HepG2 (cell line): ENCODE results near the gene UBR4. TPM values are rescaled to one million over a fixed set of nuclear protein-coding genes. Genes with fewer than 3 reads are reported as not detected.

Experiments used
- ARID2 ChIP-seq: sonication (generic); formaldehyde crosslinking; IDR thresholded peaks from 2 replicates; pipeline ENCODE4 v1.8.1; 2022; ENCODE audit warnings: mild to moderate bottlenecking, missing genetic modification reagents, borderline replicate concordance
- ASH2L ChIP-seq: fragments of 300-600, 200-600 bp; sonication (generic); IDR thresholded peaks from 2 replicates; pipeline ENCODE4 v1.7.0; 2017; ENCODE audit warnings: low read depth, mild to moderate bottlenecking, moderate library complexity, mixed read lengths, low read length; ENCODE audit not compliant: insufficient read length
- CERS6 ChIP-seq: sonication (generic); formaldehyde crosslinking; IDR thresholded peaks from 2 replicates; pipeline ENCODE4 v1.5.0; 2020; ENCODE audit warnings: missing genetic modification reagents
- ELF1 ChIP-seq: sonication (generic); formaldehyde crosslinking; IDR thresholded peaks from 2 replicates; pipeline ENCODE4 v1.4.0; 2020; ENCODE audit warnings: missing genetic modification reagents
- MNT ChIP-seq: fragments of 450-650 bp; IDR thresholded peaks from 2 replicates; pipeline ENCODE4 v1.6.1; 2016
- POLR2G ChIP-seq: fragments of 200-400 bp; formaldehyde crosslinking; IDR thresholded peaks from 2 replicates; pipeline ENCODE4 v1.6.1; 2018; ENCODE audit warnings: mild to moderate bottlenecking, low read depth, low read length, moderate library complexity
- PRPF4 ChIP-seq: fragments of 200-400 bp; formaldehyde crosslinking; IDR thresholded peaks from 2 replicates; pipeline ENCODE4 v1.6.1; 2016; ENCODE audit warnings: low read length, low read depth; ENCODE audit not compliant: poor library complexity, severe bottlenecking
- RXRB ChIP-seq: IDR thresholded peaks from 2 replicates; pipeline ENCODE4 v1.6.1; 2016; ENCODE audit warnings: borderline replicate concordance, missing genetic modification reagents, missing compliant biosample characterization
- SIN3A ChIP-seq: IDR thresholded peaks from 2 replicates; pipeline ENCODE4 v1.6.1; 2011; ENCODE audit warnings: low read depth, mild to moderate bottlenecking, control low read depth, low read length, borderline replicate concordance
- SIX1 ChIP-seq: sonication (generic); formaldehyde crosslinking; IDR thresholded peaks from 2 replicates; pipeline ENCODE4 v1.4.0; 2020; ENCODE audit warnings: missing genetic modification reagents, borderline replicate concordance
- SMC3 ChIP-seq: IDR thresholded peaks from 2 replicates; pipeline ENCODE4 v1.6.1; 2011; ENCODE audit warnings: low read length, improper control_type of control experiment
- TBX2 ChIP-seq: sonication (generic); formaldehyde crosslinking; IDR thresholded peaks from 2 replicates; pipeline ENCODE4 v1.5.0; 2020; ENCODE audit warnings: missing genetic modification reagents, mild to moderate bottlenecking, borderline replicate concordance
- TEF ChIP-seq: sonication (generic); formaldehyde crosslinking; IDR thresholded peaks from 2 replicates; pipeline ENCODE4 v1.5.0; 2020; ENCODE audit warnings: missing genetic modification reagents
- ZNF101 ChIP-seq: sonication (generic); formaldehyde crosslinking; IDR thresholded peaks from 2 replicates; pipeline ENCODE4 v1.4.0; 2020; ENCODE audit warnings: mild to moderate bottlenecking, low read depth, missing genetic modification reagents, borderline replicate concordance
- ZNF143 ChIP-seq: sonication (generic); formaldehyde crosslinking; IDR thresholded peaks from 2 replicates; pipeline ENCODE4 v1.4.0; 2020; ENCODE audit warnings: missing genetic modification reagents
- ZNF207 ChIP-seq: fragments of 450-650 bp; IDR thresholded peaks from 2 replicates; pipeline ENCODE4 v1.6.1; 2016; ENCODE audit warnings: antibody characterized with exemption, borderline replicate concordance
- ZNF3 ChIP-seq: IDR thresholded peaks from 2 replicates; pipeline ENCODE4 v1.7.0; 2017; ENCODE audit warnings: inconsistent platforms
- ZNF30 ChIP-seq: sonication (generic); formaldehyde crosslinking; IDR thresholded peaks from 2 replicates; pipeline ENCODE4 v1.5.0; 2020; ENCODE audit warnings: mild to moderate bottlenecking, missing genetic modification reagents
- ZSCAN29 ChIP-seq: sonication (generic); formaldehyde crosslinking; conservative IDR thresholded peaks from 2 replicates; pipeline ENCODE4 v1.4.0; 2020; ENCODE audit warnings: mild to moderate bottlenecking, missing genetic modification reagents
- polyA plus RNA-seq, 8 experiments: library from polyadenylated mRNA; depleted of rRNA in 3 of 8; stranded (reverse) in 7 of 8; unstranded in 1 of 8; fragments of >200 nt; fragmentation: Illumina TruSeq in 4 of 8; extraction: Trizol in 4 of 8; gene quantifications; 2 replicates each; pipeline versions ENCODE4 v1.2.1 to v1.2.3, GENCODE V29; 2011 to 2016; ENCODE audit warnings: low read depth in 4 of 8, missing spikeins in 1 of 8, mixed read lengths in 1 of 8; ENCODE audit not compliant: insufficient read depth in 1 of 8
- total RNA-seq, 5 experiments: library from RNA; depleted of rRNA; stranded (reverse); fragments of >200 nt; fragmentation: Illumina TruSeq; extraction: Trizol; gene quantifications; 2 replicates each; pipeline ENCODE4 v1.2.3, GENCODE V29; 2016; ENCODE audit warnings: low read depth in 1 of 5
- TF ChIP-seq, protein P1 (sequence below), 2 experiments: sonication (generic) in 1 of 2; formaldehyde crosslinking in 1 of 2; IDR thresholded peaks; 2 replicates each; pipeline versions ENCODE4 v1.4.0 to v1.6.1; 2018 to 2020; ENCODE audit warnings: missing genetic modification reagents in 2 of 2, borderline replicate concordance in 1 of 2, low read depth in 1 of 2, mild to moderate bottlenecking in 1 of 2, missing biosample characterization in 1 of 2
- TF ChIP-seq, protein P2 (sequence below): conservative IDR thresholded peaks from 2 replicates; pipeline ENCODE4 v1.6.1; 2018; ENCODE audit warnings: missing genetic modification reagents

UBR4 gene
- total and polyA plus RNA-seq, 2 of the 13 experiments (the other 11 are each of a cell fraction or from before 2014, with no cell fraction given), result 59.1 to 106 TPM

- TF ChIP-seq ZNF207 (no peak), ASH2L (peak; percentile 87), SIN3A (peak; percentile 89), PRPF4 (no peak), SIX1 (no peak), ZSCAN29 (CRISPR knock-in tag) (no peak), ZNF30 (CRISPR knock-in tag) (0 out of 2 replicates have a peak, but pooled peaks have one; percentile 77), ZNF101 (CRISPR knock-in tag) (no peak), ELF1 (CRISPR knock-in tag) (peak; percentile 74), POLR2G (peak; percentile 95), ZNF143 (CRISPR knock-in tag) (peak; percentile 94), TBX2 (peak; percentile 66; the same call in 1 of the 2 replicates), TEF (no peak), ARID2 (no peak), CERS6 (no peak), MNT (peak; percentile 75), ZNF3 (CRISPR knock-in tag) (no peak), SMC3 (no peak), RXRB (CRISPR knock-in tag) (peak; percentile 33; the same call in 1 of the 2 replicates)
- TF ChIP-seq, protein P1, sequence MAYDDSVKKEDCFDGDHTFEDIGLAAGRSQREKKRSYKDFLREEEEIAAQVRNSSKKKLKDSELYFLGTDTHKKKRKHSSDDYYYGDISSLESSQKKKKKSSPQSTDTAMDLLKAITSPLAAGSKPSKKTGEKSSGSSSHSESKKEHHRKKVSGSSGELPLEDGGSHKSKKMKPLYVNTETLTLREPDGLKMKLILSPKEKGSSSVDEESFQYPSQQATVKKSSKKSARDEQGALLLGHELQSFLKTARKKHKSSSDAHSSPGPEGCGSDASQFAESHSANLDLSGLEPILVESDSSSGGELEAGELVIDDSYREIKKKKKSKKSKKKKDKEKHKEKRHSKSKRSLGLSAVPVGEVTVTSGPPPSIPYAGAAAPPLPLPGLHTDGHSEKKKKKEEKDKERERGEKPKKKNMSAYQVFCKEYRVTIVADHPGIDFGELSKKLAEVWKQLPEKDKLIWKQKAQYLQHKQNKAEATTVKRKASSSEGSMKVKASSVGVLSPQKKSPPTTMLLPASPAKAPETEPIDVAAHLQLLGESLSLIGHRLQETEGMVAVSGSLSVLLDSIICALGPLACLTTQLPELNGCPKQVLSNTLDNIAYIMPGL (CRISPR knock-in tag; IDR thresholded peaks at IDR 0.05; ENCODE audit: borderline replicate concordance in 1 of 2, low read depth in 1 of 2), result peak; percentile 66 to 82
- TF ChIP-seq, protein P2, sequence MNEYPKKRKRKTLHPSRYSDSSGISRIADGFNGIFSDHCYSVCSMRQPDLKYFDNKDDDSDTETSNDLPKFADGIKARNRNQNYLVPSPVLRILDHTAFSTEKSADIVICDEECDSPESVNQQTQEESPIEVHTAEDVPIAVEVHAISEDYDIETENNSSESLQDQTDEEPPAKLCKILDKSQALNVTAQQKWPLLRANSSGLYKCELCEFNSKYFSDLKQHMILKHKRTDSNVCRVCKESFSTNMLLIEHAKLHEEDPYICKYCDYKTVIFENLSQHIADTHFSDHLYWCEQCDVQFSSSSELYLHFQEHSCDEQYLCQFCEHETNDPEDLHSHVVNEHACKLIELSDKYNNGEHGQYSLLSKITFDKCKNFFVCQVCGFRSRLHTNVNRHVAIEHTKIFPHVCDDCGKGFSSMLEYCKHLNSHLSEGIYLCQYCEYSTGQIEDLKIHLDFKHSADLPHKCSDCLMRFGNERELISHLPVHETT (CRISPR knock-in tag), result peak; percentile 78; the same call in 1 of the 2 replicates
Observed at GRCh38 chr1:19251305-19252196, 41.5 kb upstream of the UBR4 start, which contains the start of the genes EMC1 and MRTO4 (continued).
